HG03135 (cell line): Measurements from ENCODE around the gene FDPS.

Experiments used
- ATAC-seq: cut with Tn5 transposase; IDR thresholded peaks from one replicate; pipeline ENCODE4 v1.9.1; 2021; ENCODE audit warnings: mild to moderate bottlenecking, moderate library complexity; ENCODE audit not compliant: unreplicated experiment

FDPS gene

GRCh38 chr1:155352631-155353030, 44.0 kb downstream of the FDPS start:
- no peak for ATAC-seq

- ATAC-seq, result no peak
Measured at GRCh38 chr1:155360051-155360450, 51.4 kb downstream of the FDPS start.
